PC-9 (cell line): ENCODE results near the gene CFAP54. TPM values are rescaled to one million over a fixed set of nuclear protein-coding genes. Genes with fewer than 3 reads are reported as not detected.

Experiments used
- BruUV-seq: library from RNA; stranded (reverse); fragments of 400-500 nt; replicated peaks from 2 replicates; lab custom pipeline; 2021; lab: Mats Ljungman, UMichigan
- CTCF ChIA-PET: fragments of 300-600 bp; sonication (Branson Sonifier 250); formaldehyde crosslinking; loops from one replicate; lab custom pipeline; 2022; ENCODE audit warnings: antibody characterized with exemption; lab: Charles Lee
- POLR2A ChIA-PET: fragments of 300-600 bp; sonication (Branson Sonifier 250); formaldehyde crosslinking; loops from one replicate; lab custom pipeline; 2022; ENCODE audit warnings: antibody characterized with exemption; ENCODE audit not compliant: unreplicated experiment; lab: Charles Lee
- DNase-seq, 2 experiments: peaks; one replicate each; pipeline versions ENCODE4 v3.0.0 to v3.0.0-alpha.2; 2015 to 2022; ENCODE audit warnings: mixed read lengths in 1 of 2
- H2AFZ ChIP-seq: fragments of 200-600 bp; sonication (generic); 2 replicates; pipeline ENCODE4 v1.8.1; 2017; ENCODE audit warnings: antibody characterized with exemption
- H3F3A ChIP-seq: fragments of 200-600 bp; sonication (generic); 2 replicates; pipeline ENCODE4 v1.8.1; 2017; ENCODE audit warnings: antibody characterized with exemption, mild to moderate bottlenecking, low read depth; ENCODE audit not compliant: insufficient read depth
- H3K27ac ChIP-seq: fragments of 200-600 bp; sonication (generic); 2 replicates; pipeline ENCODE4 v1.6.1; 2016; ENCODE audit warnings: mixed run types
- H3K27me3 ChIP-seq: fragments of 200-600 bp; sonication (generic); 2 replicates; pipeline ENCODE4 v1.6.1; 2016; ENCODE audit warnings: low read depth, mixed run types; ENCODE audit not compliant: insufficient read depth
- H3K36me3 ChIP-seq: fragments of 200-600 bp; sonication (generic); 2 replicates; pipeline ENCODE4 v1.6.1; 2016; ENCODE audit warnings: low read depth, mixed run types
- H3K4me1 ChIP-seq: fragments of 200-600 bp; sonication (generic); replicated peaks from 2 replicates; pipeline ENCODE4 v1.6.1; 2016; ENCODE audit warnings: mixed run types; ENCODE audit not compliant: insufficient read depth
- H3K4me2 ChIP-seq: fragments of 200-600 bp; sonication (generic); 2 replicates; pipeline ENCODE4 v1.6.1; 2017; ENCODE audit warnings: mixed run types
- H3K4me3 ChIP-seq: fragments of 200-600 bp; sonication (generic); 2 replicates; pipeline ENCODE4 v1.6.1; 2016; ENCODE audit warnings: mixed run types
- H3K79me2 ChIP-seq: fragments of 200-600 bp; sonication (generic); 2 replicates; pipeline ENCODE4 v1.6.1; 2017; ENCODE audit warnings: low read depth, mixed run types
- H3K9me2 ChIP-seq: fragments of 200-600 bp; sonication (generic); 2 replicates; pipeline ENCODE4 v1.8.1; 2017; ENCODE audit warnings: mild to moderate bottlenecking; ENCODE audit not compliant: insufficient read depth
- H3K9me3 ChIP-seq: fragments of 200-600 bp; sonication (generic); 2 replicates; pipeline ENCODE4 v1.8.1; 2016; ENCODE audit warnings: low read depth; ENCODE audit not compliant: insufficient read depth
- H4K20me1 ChIP-seq: fragments of 200-600 bp; sonication (generic); 2 replicates; pipeline ENCODE4 v1.8.1; 2017; ENCODE audit not compliant: insufficient read depth
- EZH2 ChIP-seq: fragments of 200-600 bp; sonication (generic); IDR thresholded peaks from 2 replicates; pipeline ENCODE4 v1.8.0; 2017; ENCODE audit warnings: antibody characterized with exemption, low read depth
- intact Hi-C: fragments of 100-400 bp; cut with micrococcal nuclease; formaldehyde crosslinking; loops from one replicate; pipeline ENCODE4 v1.10.0; 2022; ENCODE audit not compliant: unreplicated experiment
- total RNA-seq: library from RNA; stranded (reverse); gene quantifications from 2 replicates; pipeline ENCODE4 v1.2.3, GENCODE V29; 2021
- TF ChIP-seq, protein P1 (sequence below): fragments of 200-600 bp; sonication (generic); conservative IDR thresholded peaks from 2 replicates; pipeline ENCODE4 v1.6.1; 2017; ENCODE audit warnings: mixed run types, antibody characterized with exemption, mild to moderate bottlenecking, moderate library complexity

The CFAP54 gene
- total RNA-seq, 1 experiment from 2014 or later: 16.4 TPM

DNA sequence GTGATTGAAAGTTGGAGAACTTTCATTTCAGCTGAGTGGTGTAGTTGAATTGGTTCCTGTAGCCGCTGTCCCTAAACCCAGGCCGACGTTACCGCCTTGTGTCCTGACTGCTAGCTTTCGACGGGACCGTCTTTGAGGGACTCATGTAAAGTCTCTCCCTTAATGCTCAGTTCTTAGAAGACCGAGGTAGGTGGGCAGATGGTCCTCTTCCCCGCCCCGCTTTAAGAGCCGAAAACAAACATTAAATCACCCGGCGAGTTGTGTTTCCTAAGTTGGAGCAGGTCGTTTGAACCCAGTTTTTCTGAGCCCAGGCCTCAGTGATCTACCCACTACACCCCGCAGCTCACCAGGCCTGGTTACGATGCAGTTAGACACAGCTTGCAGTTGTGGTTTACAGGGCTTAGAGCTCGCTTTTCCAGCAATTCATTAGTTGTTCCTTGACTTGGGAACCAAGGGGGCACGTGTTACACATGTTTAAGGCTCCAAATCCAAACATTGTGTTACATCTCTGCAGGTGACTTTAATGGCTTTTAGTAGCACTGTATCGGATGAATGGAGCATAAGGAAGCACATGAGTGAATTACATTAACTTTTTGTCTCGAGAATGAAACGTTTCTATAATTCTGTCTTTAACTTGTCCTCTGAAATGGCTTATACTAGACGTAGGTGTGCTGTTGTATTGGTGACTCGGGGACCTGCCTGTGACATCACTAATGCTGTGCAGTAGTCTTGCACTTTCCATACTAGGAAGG lies 418.5 kb downstream of the CFAP54 start:
- no peaks in the 10 kb centered on the region for H3F3A ChIP-seq
- no peaks in the 10 kb centered on the region for H3K36me3 ChIP-seq
- peak overlapping the region; percentile 7; the same call in 1 of the 2 replicates for H3K27ac ChIP-seq
- intact Hi-C loops: loop anchor here (5.0 to 10.0 kb wide), 2 partner anchors 46 to 213 kb away; no protein-coding TSS in a partner anchor
- no peak for TF ChIP-seq EZH2
- TF ChIP-seq, protein P1, sequence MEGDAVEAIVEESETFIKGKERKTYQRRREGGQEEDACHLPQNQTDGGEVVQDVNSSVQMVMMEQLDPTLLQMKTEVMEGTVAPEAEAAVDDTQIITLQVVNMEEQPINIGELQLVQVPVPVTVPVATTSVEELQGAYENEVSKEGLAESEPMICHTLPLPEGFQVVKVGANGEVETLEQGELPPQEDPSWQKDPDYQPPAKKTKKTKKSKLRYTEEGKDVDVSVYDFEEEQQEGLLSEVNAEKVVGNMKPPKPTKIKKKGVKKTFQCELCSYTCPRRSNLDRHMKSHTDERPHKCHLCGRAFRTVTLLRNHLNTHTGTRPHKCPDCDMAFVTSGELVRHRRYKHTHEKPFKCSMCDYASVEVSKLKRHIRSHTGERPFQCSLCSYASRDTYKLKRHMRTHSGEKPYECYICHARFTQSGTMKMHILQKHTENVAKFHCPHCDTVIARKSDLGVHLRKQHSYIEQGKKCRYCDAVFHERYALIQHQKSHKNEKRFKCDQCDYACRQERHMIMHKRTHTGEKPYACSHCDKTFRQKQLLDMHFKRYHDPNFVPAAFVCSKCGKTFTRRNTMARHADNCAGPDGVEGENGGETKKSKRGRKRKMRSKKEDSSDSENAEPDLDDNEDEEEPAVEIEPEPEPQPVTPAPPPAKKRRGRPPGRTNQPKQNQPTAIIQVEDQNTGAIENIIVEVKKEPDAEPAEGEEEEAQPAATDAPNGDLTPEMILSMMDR: no peak
- peak in 1 of 2 experiments; percentile 8 for DNase-seq
- peak overlapping the region; percentile 91 for H3K4me2 ChIP-seq
- CTCF ChIA-PET: no interaction called here
- H3K79me2 ChIP-seq: peaks cover 20% of the 10 kb centered on the region; the same call in 1 of the 2 replicates
- H4K20me1 ChIP-seq: no peaks in the 10 kb centered on the region
- H2AFZ ChIP-seq: peak overlapping the region; percentile 99
- POLR2A ChIA-PET: interaction anchor here (0.6 kb wide), 1 partner anchor 61 kb away, joined by 3 read pairs; no protein-coding TSS in a partner anchor
- no peaks in the 10 kb centered on the region for H3K9me2 ChIP-seq
- H3K9me3 ChIP-seq: no peaks in the 10 kb centered on the region
- H3K4me1 ChIP-seq: peaks cover 12% of the 10 kb centered on the region
- no peaks in the 10 kb centered on the region for H3K27me3 ChIP-seq
- TSS peak; percentile 72 for BruUV-seq
- peak overlapping the region; percentile 91 for H3K4me3 ChIP-seq

GRCh38 chr12:96908423-96908675 lies 419.0 kb downstream of the CFAP54 start:
- no peaks in the 10 kb centered on the region for H3K36me3 ChIP-seq
- peak overlapping the region; percentile 91 for H3K4me3 ChIP-seq
- ChIA-PET CTCF (no interaction called here), POLR2A (no interaction called here)
- H3K27ac ChIP-seq: no peak overlapping the region
- peaks cover 20% of the 10 kb centered on the region; the same call in 1 of the 2 replicates for H3K79me2 ChIP-seq
- no peaks in the 10 kb centered on the region for H4K20me1 ChIP-seq
- no peaks in the 10 kb centered on the region for H3F3A ChIP-seq
- H3K9me3 ChIP-seq: no peaks in the 10 kb centered on the region
- H2AFZ ChIP-seq: peak overlapping the region; percentile 99
- DNase-seq: no peak
- H3K4me2 ChIP-seq: peak overlapping the region; percentile 91
- peaks cover 12% of the 10 kb centered on the region for H3K4me1 ChIP-seq
- no peaks in the 10 kb centered on the region for H3K9me2 ChIP-seq
- no TSS peak for BruUV-seq
- no peaks in the 10 kb centered on the region for H3K27me3 ChIP-seq
- TF ChIP-seq, protein P1: no peak
- no peak for TF ChIP-seq EZH2
- intact Hi-C loops: loop anchor here (5.0 to 10.0 kb wide), 2 partner anchors 46 to 214 kb away; no protein-coding TSS in a partner anchor

GRCh38 chr12:96912261-96912660 lies 422.9 kb downstream of the CFAP54 start:
- no TSS peak for BruUV-seq
- Histone ChIP-seq H3K79me2 (peaks cover 20% of the 10 kb centered on the region; the same call in 1 of the 2 replicates), H4K20me1 (no peaks in the 10 kb centered on the region), H3K36me3 (no peaks in the 10 kb centered on the region), H3K9me3 (no peaks in the 10 kb centered on the region), H3K4me2 (no peak overlapping the region), H3K4me1 (peaks cover 8% of the 10 kb centered on the region), H3K4me3 (no peak overlapping the region), H3F3A (no peaks in the 10 kb centered on the region), H3K27me3 (no peaks in the 10 kb centered on the region), H3K9me2 (no peaks in the 10 kb centered on the region), H2AFZ (no peak overlapping the region), H3K27ac (no peak overlapping the region)
- intact Hi-C loops: no loop called here
- no peak for DNase-seq
- ChIA-PET POLR2A (no interaction called here), CTCF (no interaction called here)
- no peak for TF ChIP-seq EZH2
- TF ChIP-seq, protein P1: no peak
